GM12801 (cell line): ENCODE measurements around the gene WNT8A.

ENCODE experiments used
- CTCF ChIP-seq: IDR thresholded peaks from one replicate; pipeline ENCODE4 v1.5.1; 2011; ENCODE audit warnings: control low read depth; ENCODE audit not compliant: insufficient read length; ENCODE audit errors: extremely low read depth

The WNT8A gene

GRCh38 chr5:138096997-138097828, 13.4 kb downstream of the WNT8A start:
- TF ChIP-seq CTCF = no peak

- TF ChIP-seq CTCF = no peak
Observed at GRCh38 chr5:138102454-138103318, 18.9 kb downstream of the WNT8A start.

- no peak for TF ChIP-seq CTCF
Observed at GRCh38 chr5:138103319-138103637, 19.4 kb downstream of the WNT8A start.

- TF ChIP-seq CTCF = no peak
Observed at GRCh38 chr5:138105709-138106108, 21.9 kb downstream of the WNT8A start.

- no peak for TF ChIP-seq CTCF
Observed at GRCh38 chr5:138107213-138107612, 23.4 kb downstream of the WNT8A start.

GRCh38 chr5:138109463-138110265, 25.8 kb downstream of the WNT8A start:
- TF ChIP-seq CTCF = no peak
